Stimulated activated CD8-positive, alpha-beta memory T cell treated with anti-CD3 and anti-CD28 coated beads, Interleukin-12 subunit alpha, Interleukin-12 subunit beta, amount 100 ng/mL, for 4 hours (primary cell): ENCODE measurements around the gene KLRC1.
"Not testable (repeated sequence)": the region's sequence is repeated elsewhere in the genome, so short reads cannot be mapped to it uniquely, and the experiment has no call there.

ENCODE experiments used
- DNase-seq: peaks from one replicate; pipeline ENCODE4 v3.0.0-alpha.2; 2020; ENCODE audit warnings: low read depth

The KLRC1 gene

GRCh38 chr12:10453156-10453555 lies at the start of gene KLRC1:
Gene KLRC1 (minus strand): TSS chr12:10453377. CDS start chr12:10451156, 2,221 bp downstream.
- no peak for DNase-seq

GRCh38 chr12:10501030-10501429 lies 47.9 kb upstream of the KLRC1 start:
- DNase-seq = no peak

DNA sequence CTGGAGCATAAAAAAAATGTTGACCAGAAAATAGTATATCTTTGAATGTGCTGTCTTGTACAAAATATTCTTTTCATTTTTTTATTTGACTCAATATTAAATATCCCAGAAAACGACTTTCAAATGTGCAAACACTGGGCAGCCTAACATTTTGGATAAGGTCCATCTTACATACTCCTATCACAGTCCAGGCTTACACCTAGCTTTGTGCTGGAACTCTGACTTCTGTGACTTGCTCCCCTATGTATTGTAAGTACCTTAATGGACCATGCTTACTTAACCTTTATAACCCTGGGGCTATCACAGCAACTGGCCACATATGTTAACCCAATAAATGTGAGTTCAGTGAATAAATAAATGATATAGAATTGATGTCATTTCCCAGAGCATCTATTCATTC lies 44.9 kb upstream of the KLRC1 start:
- DNase-seq = no peak

GRCh38 chr12:10497602-10498001 lies 44.4 kb upstream of the KLRC1 start:
- DNase-seq = peak; percentile 37

DNA sequence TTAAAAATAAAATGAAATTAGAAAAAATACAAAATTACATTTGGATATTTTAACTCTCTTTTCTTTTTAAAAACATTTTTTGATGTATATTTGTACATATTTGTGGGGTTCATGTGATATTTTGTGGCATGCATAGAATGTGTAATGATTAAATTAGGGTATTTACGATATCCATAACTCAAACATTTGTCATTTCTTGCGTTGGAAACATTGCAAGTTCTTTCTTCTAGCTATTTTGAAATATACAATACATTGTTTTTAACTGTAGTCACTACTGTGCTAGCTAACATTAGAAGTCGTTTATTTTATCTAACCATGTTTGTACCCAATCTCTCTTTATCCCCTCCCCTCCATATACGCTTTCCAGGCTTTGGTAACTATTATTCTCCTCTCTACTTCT lies 38.6 kb upstream of the KLRC1 start:
- DNase-seq = no peak

DNA sequence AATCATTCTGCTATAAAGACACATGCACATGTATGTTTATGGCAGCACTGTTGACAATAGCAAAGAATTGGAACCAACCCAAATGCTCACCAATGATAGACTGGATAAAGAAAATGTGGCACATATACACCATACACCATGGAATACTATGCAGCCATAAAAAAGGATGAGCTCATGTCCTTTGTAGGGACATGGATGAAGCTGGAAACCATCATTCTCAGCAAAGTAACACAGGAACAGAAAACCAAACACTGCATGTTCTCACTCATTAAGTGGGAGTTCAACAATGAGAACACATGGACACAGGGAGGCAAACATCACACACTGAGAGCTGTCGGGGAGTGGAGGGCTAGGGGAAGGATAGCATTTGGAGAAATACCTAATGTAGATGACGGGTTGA lies 34.2 kb upstream of the KLRC1 start:
- not testable (repeated sequence) for DNase-seq

DNA sequence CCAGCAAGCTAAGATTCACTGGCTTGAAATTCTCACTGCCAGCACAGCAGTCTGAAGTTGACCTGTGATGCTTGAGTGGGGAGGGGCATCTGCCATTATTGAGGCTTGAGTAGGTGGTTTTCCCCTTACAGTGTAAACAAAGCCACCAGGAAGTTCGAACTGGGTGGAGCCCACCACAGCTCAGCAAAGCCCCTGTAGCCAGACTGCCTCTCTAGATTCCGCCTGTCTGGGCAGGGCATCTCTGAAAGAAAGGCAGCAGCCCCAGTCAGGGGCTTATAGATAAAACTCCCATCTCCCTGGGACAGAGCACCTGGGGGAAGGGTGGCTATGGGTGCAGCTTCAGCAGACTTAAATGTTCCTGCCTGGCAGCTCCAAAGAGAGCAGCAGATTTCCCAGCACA lies 28.7 kb upstream of the KLRC1 start:
- not testable (repeated sequence) for DNase-seq

GRCh38 chr12:10472808-10473207 lies 19.6 kb upstream of the KLRC1 start:
- not testable (repeated sequence) for DNase-seq

- no peak for DNase-seq
These were observed 16.5 kb upstream of the KLRC1 start for GRCh38 chr12:10469701-10470100.

DNA sequence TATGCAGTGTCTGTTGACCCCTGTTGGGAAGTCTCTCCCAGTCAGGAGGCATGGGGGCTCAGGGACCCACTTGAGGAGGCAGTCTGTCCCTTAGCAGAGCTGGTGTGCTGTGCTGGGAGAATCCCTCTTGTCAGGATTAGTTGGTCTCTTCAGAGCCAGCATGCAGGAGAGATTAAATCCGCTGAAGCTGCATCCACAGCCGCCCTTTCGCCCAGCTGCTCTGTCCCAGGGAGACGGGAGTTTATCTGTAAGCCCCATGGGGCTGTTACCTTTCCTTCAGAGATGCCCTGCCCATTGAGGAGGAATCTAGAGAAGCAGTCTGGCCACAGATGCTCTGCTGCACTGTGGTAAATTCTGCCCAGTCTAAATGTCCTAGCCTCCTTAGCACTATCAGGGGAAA lies 13.1 kb upstream of the KLRC1 start:
- no peak for DNase-seq

- no peak for DNase-seq
These were observed 4.6 kb upstream of the KLRC1 start for GRCh38 chr12:10457760-10458159.

GRCh38 chr12:10456856-10457255 lies 3.7 kb upstream of the KLRC1 start:
- DNase-seq = no peak

- no peak for DNase-seq
These were observed 2.6 kb upstream of the KLRC1 start for GRCh38 chr12:10455766-10456165.

GRCh38 chr12:10454531-10454930 lies 1.4 kb upstream of the KLRC1 start:
- DNase-seq = no peak

- DNase-seq = no peak
These were observed 4.9 kb downstream of the KLRC1 start for GRCh38 chr12:10448236-10448635.

GRCh38 chr12:10446052-10446451 lies 7.1 kb downstream of the KLRC1 start:
- DNase-seq = not testable (repeated sequence)

- DNase-seq = not testable (repeated sequence)
These were observed 12.0 kb downstream of the KLRC1 start for GRCh38 chr12:10441144-10441543.

- not testable (repeated sequence) for DNase-seq
These were observed 13.4 kb downstream of the KLRC1 start for GRCh38 chr12:10439608-10440274.

DNA sequence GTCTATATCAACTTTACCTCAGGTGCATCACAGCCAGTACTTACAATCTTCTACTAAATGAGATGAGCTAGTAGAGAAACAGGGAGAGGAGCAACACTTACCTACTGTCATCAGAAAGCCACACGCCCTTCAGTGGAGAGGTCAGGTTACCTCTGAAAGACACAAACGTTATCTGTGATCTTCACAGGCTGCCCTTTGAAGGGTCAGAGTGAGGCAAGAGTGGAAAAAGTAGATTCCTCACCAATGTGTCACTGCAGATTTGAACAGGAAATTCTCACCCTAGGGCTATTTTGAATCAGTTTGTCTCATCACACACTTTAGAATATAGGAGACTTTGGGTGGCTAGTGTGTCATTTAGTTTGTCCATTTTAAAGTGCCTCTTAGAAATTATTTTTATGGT lies 15.6 kb downstream of the KLRC1 start:
- DNase-seq = not testable (repeated sequence)

DNA sequence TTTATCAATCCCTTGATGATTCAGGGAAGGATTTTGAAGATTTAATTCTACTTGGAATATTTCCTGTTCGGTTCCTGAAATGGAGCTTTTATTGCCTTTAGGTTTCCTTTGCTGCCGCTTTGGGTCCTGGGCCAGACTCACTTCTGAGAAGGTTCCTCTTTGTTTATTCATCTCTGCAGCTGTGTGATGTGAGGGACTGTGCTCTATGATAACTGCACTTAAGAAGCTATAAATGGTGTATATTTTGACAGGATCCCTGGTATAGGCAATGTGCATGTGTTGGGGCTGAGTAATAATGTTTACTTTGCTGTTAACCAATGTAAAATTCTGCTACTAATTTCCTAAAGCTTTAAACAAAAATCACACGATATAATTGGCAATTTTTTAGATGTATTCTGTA lies 17.4 kb downstream of the KLRC1 start, which contains the start of gene KLRC2:
Gene KLRC2, minus strand, starts transcription at position 195 of the 400 bp plus-strand sequence. Its CDS starts 24 bp downstream, at position 171.
- not testable (repeated sequence) for DNase-seq

DNA sequence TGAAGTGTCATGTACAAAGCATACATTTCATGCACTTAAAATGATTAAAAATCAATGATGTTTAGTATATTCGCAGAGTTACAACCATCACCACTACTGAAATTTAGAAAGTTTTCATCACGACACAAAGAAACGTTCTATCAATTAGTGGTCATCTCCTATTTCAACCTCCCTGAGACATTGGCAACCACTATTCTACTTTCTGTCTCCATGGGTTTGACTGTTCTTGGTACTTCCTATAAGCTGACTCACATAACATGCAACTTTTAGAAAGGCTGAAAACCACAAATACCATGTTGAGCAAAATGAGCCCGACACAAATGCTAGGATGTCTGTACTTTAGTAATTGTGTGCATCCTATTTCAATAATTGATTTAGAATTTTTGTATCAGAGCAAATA lies 22.6 kb downstream of the KLRC1 start:
- not testable (repeated sequence) for DNase-seq

DNA sequence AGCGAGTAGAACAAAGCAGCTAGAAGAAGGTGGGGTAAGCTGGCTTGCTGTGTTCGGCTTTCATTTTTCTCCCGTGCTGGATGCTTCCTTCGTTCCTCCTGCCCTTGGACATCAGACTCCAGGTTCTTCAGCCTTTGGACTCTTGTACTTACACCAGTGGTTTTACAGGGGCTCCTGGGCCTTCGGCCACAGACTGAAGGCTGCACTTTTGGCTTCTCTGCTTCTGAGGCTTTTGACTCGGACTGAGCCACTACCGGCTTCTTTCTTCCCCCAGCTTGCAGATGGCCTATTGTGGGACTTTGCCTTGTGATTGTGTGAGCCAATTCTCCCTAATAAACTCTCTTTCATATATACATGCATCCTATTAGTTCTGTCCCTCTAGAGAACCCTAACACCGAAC lies 27.2 kb downstream of the KLRC1 start:
- DNase-seq = not testable (repeated sequence)

- DNase-seq = not testable (repeated sequence)
These were observed 28.8 kb downstream of the KLRC1 start for GRCh38 chr12:10424260-10424899.

DNA sequence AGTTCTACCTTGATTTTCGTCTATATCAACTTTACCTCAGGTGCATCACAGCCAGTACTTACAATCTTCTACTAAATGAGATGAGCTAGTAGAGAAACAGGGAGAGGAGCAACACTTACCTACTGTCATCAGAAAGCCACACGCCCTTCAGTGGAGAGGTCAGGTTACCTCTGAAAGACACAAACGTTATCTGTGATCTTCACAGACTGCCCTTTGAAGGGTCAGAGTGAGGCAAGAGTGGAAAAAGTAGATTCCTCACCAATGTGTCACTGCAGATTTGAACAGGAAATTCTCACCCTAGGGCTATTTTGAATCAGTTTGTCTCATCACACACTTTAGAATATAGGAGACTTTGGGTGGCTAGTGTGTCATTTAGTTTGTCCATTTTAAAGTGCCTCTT lies 31.0 kb downstream of the KLRC1 start:
- DNase-seq = not testable (repeated sequence)
